ENCODE measurements around the gene CD1D.

DNA sequence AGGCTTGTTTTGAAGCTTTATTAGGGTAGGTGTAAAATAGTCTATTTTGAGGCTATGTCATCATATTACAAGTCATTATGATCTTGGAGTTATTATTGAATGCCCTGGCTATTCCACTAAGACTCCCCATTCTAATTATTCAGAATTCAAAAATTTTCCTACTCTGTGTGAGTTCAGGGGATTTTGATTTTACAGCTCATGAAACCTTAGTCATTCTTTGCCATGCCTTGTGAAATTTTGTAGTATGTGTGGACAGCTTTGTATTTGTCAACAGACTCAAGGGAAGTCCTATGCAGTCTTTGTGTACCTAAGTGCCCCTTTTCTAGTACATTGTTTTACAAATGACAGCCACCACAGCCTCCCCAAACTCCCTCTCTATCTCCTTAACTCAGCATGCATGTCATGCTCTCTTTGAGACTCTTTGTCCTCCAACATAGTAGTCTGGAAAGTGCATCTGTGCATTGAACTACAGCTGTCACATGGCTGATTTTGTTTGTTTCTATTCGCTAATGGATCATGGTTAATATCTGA, 28.0 kb downstream of the CD1D start:
- TF ChIP-seq OSR1 (CRISPR knock-in tag; IDR thresholded peaks at IDR 0.05) (no peak), SNAI2 (CRISPR knock-in tag; IDR thresholded peaks at IDR 0.05) (no peak), ZNF8 (CRISPR knock-in tag; IDR thresholded peaks at IDR 0.05) (no peak), PPARA (CRISPR knock-in tag; IDR thresholded peaks at IDR 0.05; ENCODE audit: borderline replicate concordance) (no peak)

Measured in SK-N-SH treated with all-trans-retinoic acid at 6 μM for 48 hours (cell line).